ENCODE results near the gene RAP2A. TPM values are rescaled to one million over a fixed set of nuclear protein-coding genes. Genes with fewer than 3 reads are reported as not detected.

RAP2A gene
- total and polyA plus RNA-seq, 9 of the 15 experiments (the other 6 are each of a cell fraction or from before 2014, with no cell fraction given) = 1.8 to 11.7 (median 5.6) TPM

- no peaks in the 10 kb centered on the region; the same call in 2 of the 3 replicates for H3K79me2 ChIP-seq (ENCODE audit: control insufficient read depth, insufficient read depth, low read length)
- peak overlapping the region; percentile 9; the same call in 1 of the 2 replicates for H2AFZ ChIP-seq (ENCODE audit: low read depth, low read length)
- POLR2A ChIA-PET = interaction anchor here (0.6 to 0.9 kb wide), 3 partner anchors 29 to 1104 kb away, joined by 3 read pairs; no protein-coding TSS in a partner anchor
- DNase-seq (ENCODE audit: extremely low read depth in 1 of 4, low spot score in 3 of 4) (peak in 1 of 4 experiments; percentile 21), ATAC-seq (peak; percentile 77), FAIRE-seq (no peak)
- H3K27ac ChIP-seq (ENCODE audit: extremely low read depth, low read depth, low read length) = peak overlapping the region; percentile 8; the same call in 2 of the 3 replicates
- H3K4me2 ChIP-seq (ENCODE audit: insufficient read depth, low read length) = no peak overlapping the region
- BruUV-seq (replicated peaks) = no TSS peak
- no peaks in the 10 kb centered on the region for H3K27me3 ChIP-seq (ENCODE audit: control insufficient read depth in 2 of 2, insufficient read depth in 2 of 2, low read length in 2 of 2)
- peaks cover 0 to 4% of the 10 kb centered on the region in 2 experiments; a peak in 1 of 5 replicates for H3K4me1 ChIP-seq (replicated peaks in 1 of 2; ENCODE audit: control insufficient read depth in 2 of 2, insufficient read depth in 2 of 2, low read length in 2 of 2)
- no peaks in the 10 kb centered on the region for H3K9me1 ChIP-seq (ENCODE audit: control insufficient read depth, insufficient read depth, low read length)
- H4K20me1 ChIP-seq (replicated peaks; ENCODE audit: control insufficient read depth, insufficient read depth, low read length) = no peaks in the 10 kb centered on the region
- no peaks in the 10 kb centered on the region for H3K9me3 ChIP-seq (replicated peaks; ENCODE audit: control insufficient read depth, insufficient read depth, low read depth, low read length)
- H3K4me3 ChIP-seq = no peak overlapping the region
- H3K9ac ChIP-seq (ENCODE audit: insufficient read depth in 1 of 2, low read depth in 2 of 2, low read length in 2 of 2) = no peak overlapping the region
- no peaks in the 10 kb centered on the region for H3K36me3 ChIP-seq (ENCODE audit: control insufficient read depth, insufficient read depth, low read length)
- TF ChIP-seq MYBL2 (IDR thresholded peaks at IDR 0.05; ENCODE audit: low read depth) (no peak), MYBL2 (CRISPR knock-in tag; IDR thresholded peaks at IDR 0.05; ENCODE audit: borderline replicate concordance) (no peak), ZNF511 (CRISPR knock-in tag; IDR thresholded peaks at IDR 0.05) (no peak), SRSF1 (IDR thresholded peaks at IDR 0.05; ENCODE audit: low read depth, low read length) (no peak), IRF2 (CRISPR knock-in tag; IDR thresholded peaks at IDR 0.05) (no peak), NR2C1 (IDR thresholded peaks at IDR 0.05) (no peak), NR2C1 (tag; IDR thresholded peaks at IDR 0.05) (0 out of 2 replicates have a peak, but pooled peaks have one; percentile 22), U2AF1 (optimal IDR thresholded peaks at IDR 0.05; ENCODE audit: low read depth, low read length) (no peak), PTBP1 (IDR thresholded peaks at IDR 0.05; ENCODE audit: low read depth, low read length) (no peak), NUFIP1 (IDR thresholded peaks at IDR 0.05; ENCODE audit: partially characterized antibody) (no peak), KDM4B (IDR thresholded peaks at IDR 0.05; ENCODE audit: borderline replicate concordance in 2 of 2, low read depth in 1 of 2) (no peak), ZKSCAN1 (IDR thresholded peaks at IDR 0.05; ENCODE audit: low read depth, low read length) (no peak), HMBOX1 (IDR thresholded peaks at IDR 0.05) (peak; percentile 52), ZNF699 (CRISPR knock-in tag; IDR thresholded peaks at IDR 0.05; ENCODE audit: insufficient replicate concordance) (no peak)
- WGBS (ENCODE audit: insufficient coverage, low coverage, missing lambda C conversion rate) = 42% methylated on average over 5 of the region's 5 CpGs
- in situ Hi-C loops (cut with MboI) = no loop called here
- CTCF ChIA-PET (ENCODE audit: low intra/inter-chr PET ratio) = no interaction called here
- intact Hi-C loops (cut with micrococcal nuclease) = no loop called here
Observed at GRCh38 chr13:97446448-97446847, 12.5 kb downstream of the RAP2A start.
